GM12873 (cell line): ENCODE measurements around the gene IQGAP2.

Experiments
- CTCF ChIP-seq: IDR thresholded peaks from 2 replicates; pipeline ENCODE4 v1.5.1; 2012; ENCODE audit warnings: low read depth, mild to moderate bottlenecking, moderate library complexity, low read length, control low read depth; ENCODE audit not compliant: insufficient read depth; ENCODE audit errors: missing control alignments

Gene IQGAP2

GRCh38 chr5:76386360-76386759 lies 16.7 kb upstream of the IQGAP2 start:
- TF ChIP-seq CTCF = no peak

- no peak for TF ChIP-seq CTCF
These were observed 14.8 kb upstream of the IQGAP2 start for GRCh38 chr5:76388236-76388635.

- no peak for TF ChIP-seq CTCF
These were observed 14.1 kb upstream of the IQGAP2 start for GRCh38 chr5:76388791-76389512.

GRCh38 chr5:76389513-76390154 lies 13.5 kb upstream of the IQGAP2 start:
- no peak for TF ChIP-seq CTCF

- no peak for TF ChIP-seq CTCF
These were observed 12.1 kb upstream of the IQGAP2 start for GRCh38 chr5:76391014-76391413.

GRCh38 chr5:76393035-76393680 lies 9.9 kb upstream of the IQGAP2 start:
- TF ChIP-seq CTCF = no peak

- no peak for TF ChIP-seq CTCF
These were observed 5.9 kb upstream of the IQGAP2 start for GRCh38 chr5:76397200-76397599.
